GM23338 (cell line): Measurements from ENCODE around the gene CD68. TPM values are rescaled to one million over a fixed set of nuclear protein-coding genes. Genes with fewer than 3 reads are reported as not detected.

Experiments used
- ATAC-seq: fragments of 200-7000 bp; cut with Tn5 transposase; 3 replicates; pipeline ENCODE4 v1.9.1; 2020
- DNase-seq: peaks from one replicate; pipeline ENCODE4 v3.0.0-alpha.2; 2015; ENCODE audit warnings: low spot score
- H2AFZ ChIP-seq: fragments of 200-600 bp; sonication (generic); 2 replicates; pipeline ENCODE4 v1.8.0; 2016; ENCODE audit warnings: antibody characterized with exemption, mild to moderate bottlenecking, moderate library complexity
- H3F3A ChIP-seq: fragments of 200-600 bp; sonication (generic); replicated peaks from 2 replicates; pipeline ENCODE4 v1.8.0; 2017; ENCODE audit warnings: antibody characterized with exemption, mixed run types, low read depth
- H3K27ac ChIP-seq: fragments of 200-600 bp; sonication (generic); 2 replicates; pipeline ENCODE4 v1.6.1; 2016; ENCODE audit warnings: low read depth
- H3K27me3 ChIP-seq: fragments of 200-600 bp; sonication (generic); 2 replicates; pipeline ENCODE4 v1.8.0; 2016; ENCODE audit warnings: mild to moderate bottlenecking, mixed run types, moderate library complexity; ENCODE audit not compliant: insufficient read depth
- H3K36me3 ChIP-seq: fragments of 200-600 bp; sonication (generic); 2 replicates; pipeline ENCODE4 v1.8.0; 2016; ENCODE audit warnings: mild to moderate bottlenecking; ENCODE audit not compliant: insufficient read depth
- H3K4me1 ChIP-seq: fragments of 200-600 bp; sonication (generic); 2 replicates; pipeline ENCODE4 v1.8.0; 2016; ENCODE audit warnings: mild to moderate bottlenecking, moderate library complexity; ENCODE audit not compliant: insufficient read depth
- H3K4me2 ChIP-seq: fragments of 200-600 bp; sonication (generic); 2 replicates; pipeline ENCODE4 v1.7.1; 2017; ENCODE audit warnings: mixed run types
- H3K4me3 ChIP-seq: fragments of 200-600 bp; sonication (generic); 2 replicates; pipeline ENCODE4 v1.6.1; 2016; ENCODE audit warnings: mixed run types
- H3K79me2 ChIP-seq: fragments of 200-600 bp; sonication (generic); replicated peaks from 2 replicates; pipeline ENCODE4 v1.8.0; 2017; ENCODE audit warnings: mild to moderate bottlenecking; ENCODE audit not compliant: insufficient read depth
- H3K9me2 ChIP-seq: fragments of 200-600 bp; sonication (generic); 2 replicates; pipeline ENCODE4 v1.8.0; 2017; ENCODE audit not compliant: insufficient read depth
- H4K20me1 ChIP-seq: fragments of 200-600 bp; sonication (generic); replicated peaks from 2 replicates; pipeline ENCODE4 v1.8.0; 2017; ENCODE audit warnings: mild to moderate bottlenecking; ENCODE audit not compliant: insufficient read depth
- H3K27ac Mint-ChIP-seq: 2 replicates; pipeline ENCODE4 v1.8.0; 2020; ENCODE audit warnings: inconsistent platforms, mild to moderate bottlenecking, moderate library complexity, mixed read lengths
- H3K27me3 Mint-ChIP-seq: 3 replicates; pipeline ENCODE4 v1.8.0; 2022; ENCODE audit warnings: low read depth, mild to moderate bottlenecking, moderate library complexity, mixed read lengths, inconsistent platforms; ENCODE audit not compliant: insufficient read depth, poor library complexity
- H3K36me3 Mint-ChIP-seq: 3 replicates; pipeline ENCODE4 v1.8.0; 2021; ENCODE audit warnings: low read depth, mild to moderate bottlenecking, inconsistent platforms, moderate library complexity, mixed read lengths
- H3K4me1 Mint-ChIP-seq: 3 replicates; pipeline ENCODE4 v1.8.0; 2020; ENCODE audit warnings: mild to moderate bottlenecking, inconsistent platforms, mixed read lengths
- H3K4me3 Mint-ChIP-seq: 3 replicates; pipeline ENCODE4 v1.8.0; 2021; ENCODE audit warnings: moderate library complexity, mild to moderate bottlenecking, inconsistent platforms, mixed read lengths
- H3K9me3 Mint-ChIP-seq: 3 replicates; pipeline ENCODE4 v1.8.0; 2020; ENCODE audit warnings: moderate library complexity, mild to moderate bottlenecking, inconsistent platforms, mixed read lengths
- CREB1 ChIP-seq: fragments of 250-450 bp; sonication (Bioruptor Pico); IDR thresholded peaks from 2 replicates; pipeline ENCODE4 v1.5.0; 2020; ENCODE audit warnings: low read depth, mild to moderate bottlenecking, moderate library complexity
- ETS1 ChIP-seq: IDR thresholded peaks from 2 replicates; pipeline ENCODE4 v1.6.1; 2016; ENCODE audit warnings: antibody characterized with exemption
- EZH2phosphoT487 ChIP-seq: fragments of 200-600 bp; sonication (generic); IDR thresholded peaks from one replicate; pipeline ENCODE4 v1.8.1; 2018; ENCODE audit warnings: antibody characterized with exemption; ENCODE audit not compliant: unreplicated experiment
- POLR2AphosphoS5 ChIP-seq: IDR thresholded peaks from 2 replicates; pipeline ENCODE4 v1.6.1; 2016; ENCODE audit warnings: antibody characterized with exemption, low read depth
- REST ChIP-seq: IDR thresholded peaks from one replicate; pipeline ENCODE4 v1.6.1; 2018; ENCODE audit warnings: antibody characterized with exemption; ENCODE audit not compliant: unreplicated experiment
- ZNF114 ChIP-seq: fragments of 250-450 bp; sonication (Bioruptor Pico); IDR thresholded peaks from 2 replicates; pipeline ENCODE4 v1.5.0; 2020; ENCODE audit warnings: mild to moderate bottlenecking, moderate library complexity
- polyA plus RNA-seq: library from polyadenylated mRNA; unstranded; fragments of >200 nt; fragmentation: Nextera tagmentation; extraction: Ambion mirVana; gene quantifications from 2 replicates; pipeline ENCODE4 v1.2.1, GENCODE V29; 2016
- total RNA-seq: library from RNA; depleted of rRNA; stranded (reverse); fragments of >200 nt; shearing (Covaris generic); gene quantifications from 2 replicates; pipeline ENCODE4 v1.2.3, GENCODE V29; 2014

CD68 gene
- total and polyA plus RNA-seq, 2 experiments from 2014 or later: not detected

GRCh38 chr17:7627250-7628121 is 48.0 kb downstream of the CD68 start, which contains the start of gene SAT2:
Gene SAT2 (minus strand): TSS chr17:7627821. CDS start chr17:7627635, 186 bp downstream.
- Histone ChIP-seq H4K20me1 (no peaks in the 10 kb centered on the region), H3K79me2 (peaks cover 4% of the 10 kb centered on the region; the same call in 1 of the 2 replicates), H2AFZ (peak within 1 kb of the TSS; percentile 97; the same call in 1 of the 2 replicates), H3K9me2 (no peaks in the 10 kb centered on the region), H3F3A (peaks cover 16% of the 10 kb centered on the region; the same call in 1 of the 2 replicates), H3K27me3 (no peaks in the 10 kb centered on the region), H3K4me2 (peak within 1 kb of the TSS; percentile 90), H3K27ac (peak within 1 kb of the TSS; percentile 99), H3K4me3 (peak within 1 kb of the TSS; percentile 97), H3K36me3 (no peaks in the 10 kb centered on the region), H3K4me1 (peaks cover 7% of the 10 kb centered on the region)
- Mint-ChIP-seq H3K36me3 (peaks cover 13% of the 10 kb centered on the region; the same call in 2 of the 3 replicates), H3K27me3 (peaks cover 13% of the 10 kb centered on the region), H3K4me1 (peaks cover 11% of the 10 kb centered on the region), H3K27ac (peak within 1 kb of the TSS; percentile 93), H3K9me3 (no peaks in the 10 kb centered on the region), H3K4me3 (peak within 1 kb of the TSS; percentile 90)
- TF ChIP-seq CREB1 (CRISPR knock-in tag) (peak; percentile 24; the same call in 1 of the 2 replicates), POLR2AphosphoS5 (peak; percentile 82), ZNF114 (CRISPR knock-in tag) (no peak), ETS1 (no peak), REST (no peak)
- DNase-seq (peak; percentile 96), ATAC-seq (peak; percentile 89)

GRCh38 chr17:7629939-7630571 is 50.6 kb downstream of the CD68 start, which contains the start of gene SHBG:
Gene SHBG (plus strand): TSS chr17:7630135. CDS start chr17:7630173, 38 bp downstream.
- Mint-ChIP-seq H3K4me1 (peaks cover 26% of the 10 kb centered on the region), H3K9me3 (no peaks in the 10 kb centered on the region), H3K36me3 (peaks cover 13% of the 10 kb centered on the region; the same call in 2 of the 3 replicates), H3K4me3 (no peak within 1 kb of the TSS; the same call in 2 of the 3 replicates), H3K27me3 (peaks cover 28% of the 10 kb centered on the region), H3K27ac (no peak within 1 kb of the TSS)
- Histone ChIP-seq H4K20me1 (no peaks in the 10 kb centered on the region), H3K36me3 (no peaks in the 10 kb centered on the region), H3K27ac (no peak within 1 kb of the TSS), H3F3A (peaks cover 18% of the 10 kb centered on the region; the same call in 1 of the 2 replicates), H3K79me2 (peaks cover 4% of the 10 kb centered on the region; the same call in 1 of the 2 replicates), H3K4me3 (no peak within 1 kb of the TSS), H3K4me2 (no peak within 1 kb of the TSS), H2AFZ (no peak within 1 kb of the TSS), H3K9me2 (no peaks in the 10 kb centered on the region), H3K27me3 (no peaks in the 10 kb centered on the region), H3K4me1 (peaks cover 7% of the 10 kb centered on the region)
- no peak for DNase-seq
- no peak for ATAC-seq
- TF ChIP-seq POLR2AphosphoS5 (no peak), EZH2phosphoT487 (no peak), ETS1 (no peak)
